WERI-Rb-1 (cell line): Measurements from ENCODE around the gene PRKAG2.

Experiments
- DNase-seq: peaks from one replicate; pipeline ENCODE4 v3.0.0-alpha.2; 2020
- H3K27ac ChIP-seq: fragments of 250-450 bp; sonication (Bioruptor Pico); 2 replicates; pipeline ENCODE4 v1.5.1; 2020; ENCODE audit warnings: mild to moderate bottlenecking, moderate library complexity
- H3K27me3 ChIP-seq: fragments of 250-450 bp; sonication (Bioruptor Pico); 2 replicates; pipeline ENCODE4 v1.5.1; 2021; ENCODE audit warnings: mild to moderate bottlenecking, low read depth, moderate library complexity; ENCODE audit not compliant: insufficient read depth, severe bottlenecking
- H3K36me3 ChIP-seq: fragments of 250-450 bp; sonication (Bioruptor Pico); 2 replicates; pipeline ENCODE4 v1.5.1; 2020; ENCODE audit warnings: mild to moderate bottlenecking, moderate library complexity
- H3K4me3 ChIP-seq: 2 replicates; pipeline ENCODE4 v1.5.1; 2011; ENCODE audit warnings: low read depth, mild to moderate bottlenecking, control low read depth, low read length
- H3K9me3 ChIP-seq: fragments of 250-450 bp; sonication (Bioruptor Pico); 2 replicates; pipeline ENCODE4 v1.5.1; 2021; ENCODE audit warnings: mild to moderate bottlenecking, moderate library complexity; ENCODE audit not compliant: severe bottlenecking
- CTCF ChIP-seq: IDR thresholded peaks from 2 replicates; pipeline ENCODE4 v1.5.1; 2011; ENCODE audit warnings: low read depth, mild to moderate bottlenecking, control low read depth, inconsistent platforms, low read length

The PRKAG2 gene

GRCh38 chr7:151891182-151891581 is 14.3 kb upstream of the PRKAG2 start:
- no peaks in the 10 kb centered on the region for H3K9me3 ChIP-seq
- DNase-seq: peak; percentile 36
- H3K36me3 ChIP-seq: no peaks in the 10 kb centered on the region
- H3K27ac ChIP-seq: no peak overlapping the region
- TF ChIP-seq CTCF: no peak
- no peak overlapping the region for H3K4me3 ChIP-seq
- H3K27me3 ChIP-seq: no peaks in the 10 kb centered on the region

GRCh38 chr7:151890355-151891004 is 13.6 kb upstream of the PRKAG2 start:
- Histone ChIP-seq H3K4me3 (no peak overlapping the region), H3K27me3 (no peaks in the 10 kb centered on the region), H3K9me3 (no peaks in the 10 kb centered on the region), H3K27ac (no peak overlapping the region), H3K36me3 (no peaks in the 10 kb centered on the region)
- TF ChIP-seq CTCF: no peak
- peak; percentile 8 for DNase-seq

- Histone ChIP-seq H3K27me3 (no peaks in the 10 kb centered on the region), H3K9me3 (no peaks in the 10 kb centered on the region), H3K27ac (no peak overlapping the region), H3K36me3 (no peaks in the 10 kb centered on the region), H3K4me3 (no peak overlapping the region)
- TF ChIP-seq CTCF: no peak
- DNase-seq: peak; percentile 1
Observed at GRCh38 chr7:151889406-151890354, 12.8 kb upstream of the PRKAG2 start.

- no peak for DNase-seq
- H3K9me3 ChIP-seq: no peaks in the 10 kb centered on the region
Observed at GRCh38 chr7:151888079-151889067, 11.5 kb upstream of the PRKAG2 start.

More at GRCh38 chr7:151888079-151889067, 11.5 kb upstream of the PRKAG2 start:
- Histone ChIP-seq H3K27ac (no peak overlapping the region), H3K36me3 (no peaks in the 10 kb centered on the region), H3K4me3 (no peak overlapping the region), H3K27me3 (no peaks in the 10 kb centered on the region)
- TF ChIP-seq CTCF: no peak
